NCI-H524 treated with DMSO at 0.1 percent for 48 hours (cell line): ENCODE measurements around the gene CCDC40.
"Not testable (repeated sequence)": the region's sequence is repeated elsewhere in the genome, so short reads cannot be mapped to it uniquely, and the experiment has no call there.

Experiments
- DNase-seq: peaks from one replicate; lab custom pipeline; 2025; lab: John Stamatoyannopoulos, UW

CCDC40 gene

DNA sequence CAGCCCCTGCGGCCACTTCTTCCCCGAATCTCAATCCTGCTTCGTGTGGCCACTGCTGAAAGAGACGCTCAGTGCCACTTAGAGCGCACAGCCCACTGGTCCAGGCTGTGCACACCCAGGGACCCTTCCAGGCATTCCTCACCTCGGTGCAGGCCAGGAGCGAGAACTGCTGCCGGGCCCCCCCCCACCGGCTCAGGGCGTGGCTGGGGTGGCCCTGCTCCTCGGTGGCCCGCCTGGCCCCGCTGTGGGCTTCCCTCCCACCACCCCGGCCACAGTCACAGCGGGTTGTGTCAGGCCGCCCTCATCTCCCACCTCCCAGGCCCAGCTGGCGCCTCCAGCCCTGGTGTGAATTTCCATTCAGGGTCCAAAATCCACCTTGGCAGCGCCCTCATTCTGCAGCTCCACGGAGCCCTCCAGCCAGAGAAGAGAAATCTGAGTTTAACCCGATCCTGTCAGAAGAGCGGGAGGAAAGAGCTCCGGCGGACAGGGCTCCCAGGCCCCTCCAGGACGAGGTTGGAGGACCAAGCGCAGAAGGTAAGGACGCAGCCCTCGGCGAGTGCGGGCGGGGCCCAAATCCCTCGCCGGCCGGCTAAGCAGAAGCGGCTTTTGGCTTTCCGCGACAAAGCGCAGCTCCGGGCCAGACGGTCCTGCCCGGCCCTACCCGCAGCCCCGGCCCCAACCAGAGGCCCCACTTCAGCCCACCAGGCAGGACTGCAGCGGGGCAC, 12.8 kb upstream of the CCDC40 start:
- DNase-seq = peak; percentile 72

DNA sequence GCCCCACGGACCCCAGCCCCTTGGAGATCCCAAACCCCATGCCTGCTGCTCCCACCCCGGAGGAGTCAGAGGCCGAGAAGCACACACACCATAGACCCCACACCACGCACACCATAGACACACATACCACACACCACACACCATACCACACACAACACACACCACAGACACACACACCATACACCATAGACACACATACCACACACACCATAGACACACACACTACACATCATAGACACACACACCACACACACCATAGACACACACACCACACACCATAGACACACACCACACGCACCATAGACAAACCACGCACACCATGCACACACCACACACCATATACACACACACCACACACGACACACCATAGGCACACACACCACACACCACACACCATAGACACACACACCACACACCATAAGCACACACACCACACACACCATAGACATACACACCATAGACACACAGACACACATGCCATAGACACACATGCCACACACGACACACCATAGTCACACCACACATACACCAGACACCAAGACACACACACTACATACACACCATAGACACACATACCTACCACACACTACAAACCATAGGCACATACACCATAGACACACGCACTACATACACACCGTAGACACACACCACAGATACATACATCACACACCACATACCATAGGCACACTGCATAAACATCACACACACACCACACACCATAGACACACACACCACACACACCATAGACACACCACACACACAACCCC, 12.1 kb upstream of the CCDC40 start:
- DNase-seq = no peak

DNA sequence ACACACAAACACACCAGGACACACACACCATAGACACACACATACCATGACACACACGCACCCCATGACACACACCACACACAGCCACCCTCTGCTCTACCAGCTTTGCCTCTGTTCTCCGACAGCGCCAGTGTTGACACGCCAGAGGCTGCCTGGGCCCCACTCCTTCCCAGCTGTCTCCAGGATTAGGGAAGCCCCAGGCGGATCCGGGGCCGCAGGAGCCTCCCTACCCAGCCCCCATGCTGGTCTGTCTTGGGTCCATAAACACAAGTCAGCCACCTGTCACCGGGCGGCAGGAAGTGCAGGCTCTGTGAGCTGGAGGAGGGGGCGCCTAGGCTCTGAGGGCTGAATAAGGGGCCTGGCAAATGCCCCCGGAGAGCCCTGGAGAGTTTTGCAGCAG, 11.3 kb upstream of the CCDC40 start:
- peak; percentile 97 for DNase-seq

DNA sequence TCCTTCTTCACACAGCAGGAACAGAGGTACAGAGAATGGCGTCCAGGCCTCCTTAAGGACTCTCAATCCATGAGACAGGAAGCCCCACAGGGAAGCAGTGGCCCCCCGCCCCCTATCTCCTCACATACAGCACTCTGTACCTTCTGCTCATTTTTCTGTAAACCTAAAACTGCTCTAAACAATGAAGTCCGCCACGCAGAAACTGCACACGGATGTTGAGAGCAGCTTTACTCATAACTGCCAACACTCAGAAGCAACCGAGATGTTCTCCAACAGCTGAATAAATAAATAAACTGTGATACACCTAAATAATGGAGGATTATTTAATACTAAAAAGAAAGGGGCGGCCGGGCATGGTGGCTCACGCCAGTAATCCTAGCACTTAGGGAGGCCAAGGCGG, 10.6 kb upstream of the CCDC40 start:
- peak; percentile 31 for DNase-seq

DNA sequence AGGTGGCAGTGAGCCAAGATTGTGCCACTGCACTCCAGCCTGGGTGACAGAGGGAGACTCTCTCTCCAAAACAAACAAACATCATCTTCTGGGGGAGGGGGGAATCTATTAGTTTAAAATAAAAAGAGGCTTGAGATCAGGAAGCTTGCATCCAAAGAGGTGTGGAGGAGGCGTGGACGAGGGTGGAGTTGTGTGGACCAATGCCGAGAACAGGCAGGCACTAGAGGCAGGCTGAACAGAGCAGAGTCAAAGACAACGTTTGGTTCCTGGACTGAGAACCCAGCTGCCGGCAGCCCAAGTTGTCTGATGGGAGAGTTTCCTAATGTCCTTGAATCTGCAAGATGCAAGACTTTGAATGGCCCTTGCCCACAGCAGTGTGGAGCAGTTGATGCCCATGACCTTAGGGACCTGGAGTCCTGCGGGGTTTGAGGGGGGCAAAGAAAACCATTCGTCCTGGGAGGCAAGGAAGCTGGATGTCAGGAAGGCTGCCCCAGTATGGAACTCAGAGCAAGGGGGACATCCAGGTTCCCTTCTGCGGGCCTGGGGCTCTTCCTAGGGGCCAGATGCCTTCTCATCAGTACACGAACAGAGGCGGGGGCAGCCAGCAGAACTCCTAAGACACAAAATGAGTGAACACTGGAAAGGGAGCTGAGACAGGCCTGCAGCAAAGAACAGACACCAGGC, 9.9 kb upstream of the CCDC40 start:
- no peak for DNase-seq

DNA sequence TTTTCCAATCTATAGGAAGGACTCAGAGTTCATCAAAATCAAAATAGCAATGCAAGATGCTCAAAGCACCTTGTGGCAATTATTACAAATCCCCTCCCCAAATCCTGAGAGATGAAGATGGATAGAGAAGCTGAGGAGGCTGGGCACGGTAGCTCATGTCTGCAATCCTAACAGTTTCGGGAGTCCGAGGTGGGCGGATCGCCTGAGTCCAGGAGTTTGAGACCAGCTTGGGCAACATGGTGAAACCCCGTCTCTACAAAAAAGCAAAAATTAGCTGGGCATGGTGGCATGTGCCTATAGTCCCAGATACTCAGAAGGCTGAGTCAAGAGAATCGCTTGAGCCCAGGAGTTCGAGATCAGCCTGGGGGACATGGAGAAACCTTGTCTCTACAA, 9.4 kb upstream of the CCDC40 start:
- no peak for DNase-seq

DNA sequence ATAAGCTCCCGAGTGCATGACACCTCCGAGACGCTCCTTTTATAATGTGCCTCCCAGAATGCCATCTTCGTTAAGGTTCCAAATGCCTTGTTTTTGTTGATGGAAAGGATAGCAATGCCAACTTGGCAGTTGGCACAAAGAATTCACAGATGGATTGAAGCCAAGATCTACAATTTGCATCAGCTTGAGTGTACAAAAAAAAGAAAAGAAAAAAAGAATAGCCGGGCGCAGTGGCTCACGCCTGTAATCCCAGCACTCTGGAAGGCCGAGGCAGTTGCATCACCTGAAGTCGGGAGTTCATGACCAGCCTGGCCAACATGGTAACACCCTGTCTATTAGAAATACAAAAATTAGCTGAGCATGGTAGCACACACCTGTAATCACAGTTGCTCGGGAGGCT, 8.4 kb upstream of the CCDC40 start:
- no peak for DNase-seq

DNA sequence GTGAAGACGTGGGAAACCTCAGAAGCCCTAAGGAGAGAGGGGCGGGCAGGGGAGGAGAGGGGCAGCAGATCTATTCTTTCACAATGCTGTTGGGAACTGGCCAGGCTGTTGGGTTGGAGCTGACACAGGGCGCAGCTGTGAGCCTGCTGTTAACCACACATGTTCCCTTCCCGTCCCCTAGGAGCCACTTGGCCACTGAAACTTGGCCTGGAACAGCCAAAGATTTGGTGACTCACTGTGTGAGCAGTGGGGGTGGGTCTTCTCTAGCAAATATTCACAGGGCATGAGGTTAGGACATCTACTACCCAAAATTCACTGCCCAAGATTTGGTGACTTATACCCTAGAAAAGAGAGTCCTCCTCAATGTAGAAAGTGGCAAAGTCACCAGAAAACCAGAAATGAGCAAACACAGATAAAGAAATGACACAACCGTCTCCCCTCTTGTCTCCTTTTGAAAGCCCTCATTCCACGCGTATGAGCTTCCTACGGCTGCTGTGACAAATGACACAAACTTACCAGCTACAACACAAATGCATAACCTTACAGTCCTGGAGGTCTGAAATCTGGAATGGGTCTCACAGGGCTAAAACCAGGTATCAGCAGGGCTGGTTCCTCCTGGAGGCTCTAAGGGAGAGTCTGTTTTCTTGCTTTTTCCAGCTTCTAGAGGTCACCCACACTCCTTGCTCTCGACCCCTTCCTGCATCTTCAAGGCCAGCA, 7.0 kb upstream of the CCDC40 start:
- DNase-seq = peak; percentile 78

DNA sequence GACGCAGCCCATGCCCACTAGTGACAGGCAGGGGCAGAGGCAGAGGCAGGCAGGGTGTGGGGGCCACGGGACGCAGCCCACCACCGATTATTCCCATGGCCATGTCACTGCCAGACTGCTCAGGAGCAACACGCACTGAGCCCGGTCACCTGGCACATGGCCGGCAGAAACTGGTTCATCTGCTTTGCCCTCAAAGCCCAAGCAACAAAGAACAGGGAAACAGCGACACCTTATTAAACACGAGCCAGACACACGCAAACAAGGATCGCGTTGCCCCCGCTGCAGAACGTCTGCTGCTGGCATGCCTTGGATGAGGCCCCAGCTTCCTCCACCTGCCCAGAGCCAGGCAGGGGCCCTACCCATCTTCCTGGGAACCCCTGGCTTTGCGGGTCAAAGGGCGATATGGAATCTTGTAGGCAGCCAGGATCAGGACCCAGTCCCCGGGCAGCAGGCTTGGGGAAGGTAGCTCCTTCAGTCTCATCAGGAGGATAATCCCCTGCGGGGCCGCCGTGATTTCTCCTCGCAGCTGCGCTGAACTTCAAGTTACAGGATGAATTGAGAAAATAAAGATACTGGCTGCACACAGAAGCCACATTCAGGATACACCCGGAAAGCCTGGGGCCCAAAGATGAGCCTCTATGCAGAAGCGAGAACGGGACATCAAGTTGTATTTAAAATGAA, 5.6 kb upstream of the CCDC40 start:
- peak; percentile 49 for DNase-seq

DNA sequence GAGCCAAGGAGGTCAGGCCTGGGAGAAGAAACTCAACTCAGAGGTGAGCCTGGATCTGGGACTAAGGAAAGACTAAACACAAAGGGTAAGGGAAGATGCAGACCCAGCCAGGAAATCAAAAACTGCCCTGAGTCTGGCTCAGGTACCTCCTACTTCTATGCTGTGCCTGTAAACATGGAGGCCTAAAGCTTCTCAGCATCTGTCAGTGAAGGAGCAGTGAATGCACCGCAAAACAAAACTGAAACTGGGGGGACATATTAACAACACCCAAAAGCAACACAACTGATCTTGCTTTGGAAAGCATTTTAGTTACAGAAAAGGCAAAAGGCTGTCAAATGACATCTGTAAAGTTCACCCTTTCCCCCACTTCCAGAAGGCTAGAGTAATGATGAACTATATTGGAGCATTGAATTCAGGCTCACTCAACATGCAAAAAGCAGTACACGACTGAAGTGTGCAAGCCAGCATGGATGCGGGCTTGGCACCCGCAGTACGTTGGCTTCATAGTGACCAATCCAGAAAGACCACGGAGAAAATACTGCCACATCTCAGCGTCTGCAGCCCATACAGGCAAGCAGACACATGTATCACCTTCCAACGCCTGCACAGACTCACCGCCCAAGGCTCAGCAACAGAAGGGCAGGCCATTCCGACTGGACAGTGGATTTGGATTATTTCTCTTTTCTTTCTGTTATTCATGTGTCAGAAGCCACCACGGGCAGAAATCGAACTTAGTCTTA, 4.6 kb upstream of the CCDC40 start:
- DNase-seq = no peak

DNA sequence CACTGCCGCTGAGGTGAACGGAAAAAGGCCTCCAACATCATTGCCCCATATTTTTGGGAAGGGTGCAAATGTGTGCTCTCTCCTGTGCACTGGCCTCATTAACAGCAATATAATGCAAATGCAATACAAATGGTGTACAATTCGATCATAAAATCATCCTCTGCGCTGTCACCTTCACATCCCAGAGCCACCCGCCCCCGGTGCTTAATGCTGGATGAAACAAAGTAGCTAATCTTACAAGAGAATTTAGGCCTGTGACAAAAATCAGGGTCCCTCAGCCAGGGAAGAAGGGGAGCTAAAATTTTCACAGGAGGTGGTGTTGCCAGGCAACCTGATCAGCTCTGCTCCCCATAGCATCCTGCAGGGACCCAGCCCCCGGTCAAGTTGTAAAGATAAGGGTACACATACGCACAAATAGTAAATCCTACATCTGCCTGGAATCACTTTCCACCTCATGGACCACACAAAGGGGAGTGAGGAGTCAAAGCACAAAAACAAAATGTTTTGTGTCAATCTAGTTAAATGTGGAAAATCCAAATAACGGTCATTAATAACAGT, 3.7 kb upstream of the CCDC40 start:
- DNase-seq = no peak

DNA sequence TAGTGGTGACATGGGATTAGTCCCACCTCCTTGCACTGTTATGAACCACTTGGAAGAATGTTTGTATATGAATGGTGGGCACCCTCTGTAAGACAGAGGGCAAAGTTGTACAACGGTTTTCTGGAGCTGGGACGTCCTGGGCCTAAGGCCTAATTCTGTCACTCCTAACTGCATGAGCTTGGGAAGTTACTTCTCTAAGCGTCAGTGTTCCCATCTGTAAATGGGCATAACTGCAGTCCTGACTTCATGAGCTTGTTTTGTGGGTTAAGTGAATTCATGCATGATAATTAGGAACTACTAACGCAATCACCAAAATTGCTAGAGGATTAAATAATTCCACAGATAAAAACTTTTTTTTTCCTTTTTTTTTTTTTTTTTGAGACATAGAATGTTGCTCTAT, 2.6 kb upstream of the CCDC40 start:
- DNase-seq = no peak

DNA sequence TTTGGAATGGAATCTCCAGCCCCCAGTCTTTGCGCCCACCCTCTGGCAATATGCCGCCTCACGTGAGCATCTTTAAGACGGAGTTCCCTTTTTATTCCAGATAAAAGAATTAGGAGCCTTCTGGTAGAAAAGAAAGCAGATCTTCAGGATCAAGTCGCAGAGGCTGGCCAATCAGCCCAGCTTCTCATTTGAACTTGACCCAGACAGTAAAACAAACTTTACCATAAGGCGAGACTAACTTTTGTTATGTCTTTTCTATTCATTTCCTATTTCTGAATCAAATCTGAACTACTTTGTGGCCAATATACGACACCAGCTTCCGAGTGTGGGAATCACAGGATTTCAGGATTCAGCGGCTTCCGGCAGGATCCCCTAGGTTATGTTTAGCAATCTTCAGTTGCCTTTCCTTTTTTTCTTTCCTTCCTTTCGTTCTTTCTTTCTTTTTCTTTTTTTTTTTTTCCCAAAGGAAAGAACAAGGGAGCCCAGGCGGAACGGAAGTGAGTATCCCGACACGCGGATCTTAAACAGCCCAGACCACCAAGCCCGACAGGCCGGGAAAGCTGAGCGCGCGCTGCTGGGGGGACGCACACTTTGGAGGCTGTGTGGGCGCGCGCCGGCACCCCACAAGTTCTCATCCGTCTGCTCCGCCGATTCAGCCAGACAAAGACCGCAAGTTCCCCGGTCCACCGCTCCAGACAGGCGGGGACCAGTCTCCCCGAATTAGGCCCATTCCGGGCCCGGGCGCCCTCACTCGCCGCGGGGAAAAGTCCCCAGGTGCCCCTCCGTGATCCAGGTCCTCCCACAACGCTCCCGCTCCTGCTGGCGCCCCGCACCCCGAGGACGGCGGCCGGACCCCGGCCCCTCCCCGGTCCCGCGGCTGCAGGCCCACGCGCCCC, 1.4 kb upstream of the CCDC40 start:
- DNase-seq = peak; percentile 13

DNA sequence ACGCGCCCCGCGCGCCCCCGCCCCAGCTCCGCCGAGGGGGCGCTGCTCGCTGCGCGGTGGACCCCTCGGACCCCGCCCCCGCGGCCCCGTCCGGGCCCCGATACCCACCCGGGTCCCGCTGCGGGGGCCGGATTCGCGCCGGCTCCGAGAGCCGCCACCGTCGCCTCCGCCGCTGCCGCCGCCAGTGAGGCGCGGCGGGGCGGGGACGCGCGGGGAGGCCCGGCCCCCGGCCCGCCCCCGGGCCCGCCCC, 830 bp upstream of the CCDC40 start, which contains the start of gene TBC1D16:
TBC1D16 (minus strand) TSS at position 186 of the 250 bp plus-strand sequence. CDS start 22,325 bp downstream, outside the sequence.
- no peak for DNase-seq

DNA sequence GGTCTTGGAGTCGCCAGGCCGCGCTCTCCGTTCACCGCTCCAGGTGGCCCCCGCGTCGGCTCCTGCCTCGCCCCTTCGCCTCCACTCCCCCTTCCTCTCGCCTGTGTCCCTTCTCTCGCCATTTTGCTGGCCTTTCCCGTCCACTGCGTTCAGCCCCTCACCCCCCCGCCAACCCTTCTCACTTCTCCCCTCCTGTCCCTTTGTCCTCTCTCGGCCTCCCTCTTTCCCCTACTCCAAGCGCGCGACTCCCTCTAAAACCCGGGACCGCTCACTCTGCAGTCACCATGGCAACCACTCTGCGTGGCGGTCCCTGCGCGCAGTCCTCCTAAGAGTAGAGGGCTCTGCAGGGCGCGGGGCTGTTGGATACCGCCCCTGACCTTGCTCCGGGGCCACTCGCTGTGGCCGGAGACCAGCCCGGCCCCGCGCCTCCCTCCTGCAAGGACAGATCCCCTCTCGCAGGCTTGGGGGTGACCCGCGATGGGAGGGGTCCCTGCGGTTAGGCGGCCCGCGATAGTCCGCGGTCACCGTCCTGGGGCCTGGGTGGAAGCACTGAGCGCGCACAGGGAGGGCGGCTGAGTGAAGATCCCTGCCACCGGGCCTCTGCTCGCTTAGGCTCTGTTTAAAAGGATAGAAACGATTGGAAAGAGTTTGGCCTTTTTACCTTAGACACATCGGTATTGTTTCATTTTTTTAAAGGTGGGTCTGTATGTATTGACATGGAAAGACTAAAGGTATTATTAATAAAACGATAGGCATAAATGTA, 454 bp downstream of the CCDC40 start:
- peak; percentile 48 for DNase-seq

DNA sequence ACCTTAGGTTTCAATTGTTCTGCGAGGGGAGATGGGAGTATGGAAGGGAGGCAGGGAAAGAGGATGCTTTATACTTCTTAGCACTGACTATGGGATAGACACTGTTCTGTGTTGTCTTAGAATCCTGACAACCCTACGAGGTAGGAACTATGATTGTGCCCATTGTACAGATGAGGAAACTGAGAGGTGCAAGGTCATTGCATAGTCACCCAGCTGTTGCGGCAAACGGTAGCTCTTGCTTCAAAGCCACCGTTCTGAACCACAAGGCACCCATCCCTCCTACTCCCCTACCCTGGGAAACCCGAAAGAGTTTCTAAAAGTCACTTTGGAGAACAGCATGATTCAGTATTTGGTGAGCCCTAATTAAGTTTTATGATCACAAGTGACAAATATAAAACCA, 7.5 kb downstream of the CCDC40 start:
- no peak for DNase-seq

DNA sequence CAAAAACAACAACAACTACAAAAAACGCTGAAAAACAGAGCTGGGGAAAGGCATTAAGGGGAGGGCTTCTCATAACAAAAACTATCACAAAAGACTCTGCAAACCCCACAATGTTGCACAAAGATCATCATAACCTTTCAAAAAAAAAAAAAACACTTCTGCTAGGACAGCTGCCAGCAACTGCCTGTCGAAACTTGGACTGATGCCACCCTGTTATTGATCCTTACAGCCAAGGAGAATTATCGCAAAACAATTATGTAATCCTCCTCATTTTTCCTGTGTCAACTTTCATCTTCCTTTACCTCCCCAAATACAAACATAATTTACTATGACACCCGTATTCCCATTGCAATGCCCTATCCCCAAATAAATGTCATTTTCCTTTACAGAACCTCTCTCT, 9.3 kb downstream of the CCDC40 start:
- DNase-seq = no peak

DNA sequence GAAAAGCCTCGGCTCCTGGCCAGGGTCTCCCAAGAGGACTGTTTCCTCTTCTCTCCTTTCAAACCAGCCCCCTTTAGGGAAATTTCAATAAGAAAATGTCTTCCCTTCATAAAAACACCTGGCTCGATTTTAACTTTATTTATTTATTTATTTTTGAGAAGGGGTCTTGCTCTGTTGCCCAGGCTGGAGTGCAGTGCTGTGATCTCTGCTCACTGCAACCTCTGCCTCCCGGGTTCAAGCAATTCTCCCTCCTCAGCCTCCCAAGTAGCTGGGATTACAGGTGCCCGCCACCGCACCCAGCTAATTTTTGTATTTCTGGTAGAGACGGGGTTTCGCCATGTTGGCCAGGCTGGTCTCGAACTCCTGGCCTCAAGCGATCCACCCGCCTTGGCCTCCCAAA, 10.3 kb downstream of the CCDC40 start:
- DNase-seq = not testable (repeated sequence)

DNA sequence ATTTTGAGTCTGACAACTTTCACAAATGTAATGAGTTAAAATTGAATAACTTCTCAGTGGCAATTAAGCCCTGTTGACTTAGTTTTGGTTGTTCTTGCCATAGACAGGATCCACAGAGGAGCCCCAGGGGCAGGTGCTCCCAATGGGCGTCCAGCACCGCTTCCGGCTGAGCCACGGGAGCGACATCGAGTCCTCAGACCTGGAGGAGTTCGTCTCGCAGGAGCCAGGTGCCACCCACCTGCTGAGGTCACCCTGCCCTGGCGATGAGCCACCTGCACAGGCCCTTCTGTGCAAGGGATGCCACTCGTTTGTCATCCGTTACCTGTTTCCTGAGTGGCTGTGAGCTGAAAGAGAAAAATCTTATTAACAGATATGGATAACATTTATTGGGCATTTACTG, 10.7 kb downstream of the CCDC40 start:
- no peak for DNase-seq
